MCF 10A (cell line): ENCODE results near the gene NFIA. TPM values are rescaled to one million over a fixed set of nuclear protein-coding genes. Genes with fewer than 3 reads are reported as not detected.

Source experiments
- BruUV-seq: library from RNA; stranded (reverse); fragments of 400-500 nt; replicated peaks from 2 replicates; lab custom pipeline; 2021; lab: Mats Ljungman, UMichigan
- CTCF ChIA-PET: fragments of 300-600 bp; sonication (Branson Sonifier 250); formaldehyde crosslinking; extraction: SDS; loops from one replicate; lab custom pipeline; 2021; ENCODE audit warnings: antibody characterized with exemption, inconsistent platforms; lab: Yijun Ruan, JAX
- POLR2A ChIA-PET: fragments of 300-600, 350-650 bp; sonication (Branson Sonifier 250); formaldehyde crosslinking; extraction: SDS; loops from one replicate; lab custom pipeline; 2020; ENCODE audit warnings: antibody characterized with exemption, inconsistent platforms; lab: Yijun Ruan, JAX
- DNase-seq: peaks from one replicate; pipeline ENCODE4 v3.0.0-alpha.2; 2018; ENCODE audit not compliant: unreplicated experiment
- H3K27ac Mint-ChIP-seq: one replicate; pipeline ENCODE4 v1.8.0; 2022; ENCODE audit warnings: mild to moderate bottlenecking, low read depth, mixed read lengths; ENCODE audit not compliant: unreplicated experiment
- H3K27me3 Mint-ChIP-seq: one replicate; pipeline ENCODE4 v1.8.0; 2022; ENCODE audit warnings: mixed read lengths; ENCODE audit not compliant: insufficient read depth, unreplicated experiment
- H3K36me3 Mint-ChIP-seq: one replicate; pipeline ENCODE4 v1.8.0; 2022; ENCODE audit warnings: mild to moderate bottlenecking, moderate library complexity, mixed read lengths; ENCODE audit not compliant: insufficient read depth, unreplicated experiment
- H3K4me1 Mint-ChIP-seq: one replicate; pipeline ENCODE4 v1.8.0; 2022; ENCODE audit warnings: mixed read lengths; ENCODE audit not compliant: insufficient read depth, unreplicated experiment
- H3K4me3 Mint-ChIP-seq: one replicate; pipeline ENCODE4 v1.8.0; 2022; ENCODE audit warnings: mild to moderate bottlenecking, moderate library complexity, mixed read lengths; ENCODE audit not compliant: unreplicated experiment
- H3K9me3 Mint-ChIP-seq: one replicate; pipeline ENCODE4 v1.8.0; 2022; ENCODE audit warnings: mixed read lengths; ENCODE audit not compliant: unreplicated experiment
- CTCF ChIP-seq: fragments of 200-600 bp; IDR thresholded peaks from one replicate; pipeline ENCODE4 v1.8.0; 2022; ENCODE audit warnings: antibody characterized with exemption, mild to moderate bottlenecking; ENCODE audit not compliant: unreplicated experiment
- intact Hi-C: fragments of 100-400 bp; cut with micrococcal nuclease; formaldehyde crosslinking; loops from 2 replicates; pipeline ENCODE4 v1.14.1; 2022
- total RNA-seq: library from RNA; stranded (reverse); gene quantifications from 2 replicates; pipeline ENCODE4 v1.2.3, GENCODE V29; 2022

The NFIA gene
- total RNA-seq, 1 experiment from 2014 or later = 54.8 TPM

- Mint-ChIP-seq H3K27me3 (no peaks in the 10 kb centered on the region), H3K4me1 (peaks cover 68% of the 10 kb centered on the region), H3K36me3 (peaks cover 6% of the 10 kb centered on the region), H3K9me3 (no peaks in the 10 kb centered on the region), H3K4me3 (no peak overlapping the region), H3K27ac (no peak overlapping the region)
- ChIA-PET CTCF (interaction anchor here (0.6 to 1.4 kb wide), 4 partner anchors 10 to 75 kb away, joined by 3 to 6 read pairs (median 6); no protein-coding TSS in a partner anchor), POLR2A (interaction anchor here (0.7 to 7.9 kb wide), 8 partner anchors 9 to 214 kb away, joined by 3 to 93 read pairs (median 10); partner anchors contain the start of gene NFIA)
- no TSS peak for BruUV-seq
- no peak for DNase-seq
- TF ChIP-seq CTCF = no peak
- intact Hi-C loops = no loop called here
Observed at GRCh38 chr1:61123326-61123725, 41.0 kb downstream of the NFIA start.

- intact Hi-C loops = no loop called here
- Mint-ChIP-seq H3K9me3 (no peaks in the 10 kb centered on the region), H3K4me3 (no peak overlapping the region), H3K27ac (peak overlapping the region; percentile 7), H3K4me1 (peaks cover 60% of the 10 kb centered on the region), H3K27me3 (no peaks in the 10 kb centered on the region), H3K36me3 (peaks cover 6% of the 10 kb centered on the region)
- BruUV-seq = no TSS peak
- no peak for DNase-seq
- ChIA-PET POLR2A (interaction anchor here (0.7 to 7.9 kb wide), 6 partner anchors 15 to 195 kb away, joined by 3 to 86 read pairs (median 4); partner anchors contain the start of gene NFIA), CTCF (interaction anchor here (0.7 to 1.4 kb wide), 2 partner anchors 74 to 207 kb away, joined by 3 to 6 read pairs; no protein-coding TSS in a partner anchor)
- no peak for TF ChIP-seq CTCF
Observed at GRCh38 chr1:61124078-61124477, 41.7 kb downstream of the NFIA start.

- Mint-ChIP-seq H3K27ac (peak overlapping the region; percentile 7), H3K27me3 (no peaks in the 10 kb centered on the region), H3K36me3 (peaks cover 6% of the 10 kb centered on the region), H3K4me3 (no peak overlapping the region), H3K9me3 (no peaks in the 10 kb centered on the region), H3K4me1 (peaks cover 57% of the 10 kb centered on the region)
- no peak for DNase-seq
- ChIA-PET CTCF (interaction anchor here (0.6 kb wide), 1 partner anchor 11 kb away, joined by 3 read pairs; no protein-coding TSS in a partner anchor), POLR2A (interaction anchor here (0.7 to 7.9 kb wide), 5 partner anchors 11 to 75 kb away, joined by 3 to 86 read pairs (median 4); partner anchors contain the start of gene NFIA)
- no TSS peak for BruUV-seq
- intact Hi-C loops = no loop called here
- TF ChIP-seq CTCF = no peak
Observed at GRCh38 chr1:61124696-61125095, 42.3 kb downstream of the NFIA start.

GRCh38 chr1:61125263-61125662, 42.9 kb downstream of the NFIA start:
- no peak for DNase-seq
- no peak overlapping the region for H3K4me3 Mint-ChIP-seq
- no peak overlapping the region for H3K27ac Mint-ChIP-seq
- POLR2A ChIA-PET = interaction anchor here (1.0 to 7.9 kb wide), 3 partner anchors 11 to 46 kb away, joined by 4 to 86 read pairs (median 14); partner anchors contain the start of gene NFIA
- intact Hi-C loops = no loop called here
- no peak for TF ChIP-seq CTCF
- CTCF ChIA-PET = interaction anchor here (0.6 kb wide), 2 partner anchors 10 to 23 kb away, joined by 3 to 4 read pairs; no protein-coding TSS in a partner anchor
- H3K9me3 Mint-ChIP-seq = no peaks in the 10 kb centered on the region
- no TSS peak for BruUV-seq
- peaks cover 6% of the 10 kb centered on the region for H3K36me3 Mint-ChIP-seq
- H3K4me1 Mint-ChIP-seq = peaks cover 51% of the 10 kb centered on the region
- no peaks in the 10 kb centered on the region for H3K27me3 Mint-ChIP-seq
